ENCODE results near the gene BCL2L13. TPM values are rescaled to one million over a fixed set of nuclear protein-coding genes. Genes with fewer than 3 reads are reported as not detected.

Gene BCL2L13, protein sequence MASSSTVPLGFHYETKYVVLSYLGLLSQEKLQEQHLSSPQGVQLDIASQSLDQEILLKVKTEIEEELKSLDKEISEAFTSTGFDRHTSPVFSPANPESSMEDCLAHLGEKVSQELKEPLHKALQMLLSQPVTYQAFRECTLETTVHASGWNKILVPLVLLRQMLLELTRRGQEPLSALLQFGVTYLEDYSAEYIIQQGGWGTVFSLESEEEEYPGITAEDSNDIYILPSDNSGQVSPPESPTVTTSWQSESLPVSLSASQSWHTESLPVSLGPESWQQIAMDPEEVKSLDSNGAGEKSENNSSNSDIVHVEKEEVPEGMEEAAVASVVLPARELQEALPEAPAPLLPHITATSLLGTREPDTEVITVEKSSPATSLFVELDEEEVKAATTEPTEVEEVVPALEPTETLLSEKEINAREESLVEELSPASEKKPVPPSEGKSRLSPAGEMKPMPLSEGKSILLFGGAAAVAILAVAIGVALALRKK
- 10 to 100 TPM; 25.1 to 31.4 TPM for total RNA-seq

DNA sequence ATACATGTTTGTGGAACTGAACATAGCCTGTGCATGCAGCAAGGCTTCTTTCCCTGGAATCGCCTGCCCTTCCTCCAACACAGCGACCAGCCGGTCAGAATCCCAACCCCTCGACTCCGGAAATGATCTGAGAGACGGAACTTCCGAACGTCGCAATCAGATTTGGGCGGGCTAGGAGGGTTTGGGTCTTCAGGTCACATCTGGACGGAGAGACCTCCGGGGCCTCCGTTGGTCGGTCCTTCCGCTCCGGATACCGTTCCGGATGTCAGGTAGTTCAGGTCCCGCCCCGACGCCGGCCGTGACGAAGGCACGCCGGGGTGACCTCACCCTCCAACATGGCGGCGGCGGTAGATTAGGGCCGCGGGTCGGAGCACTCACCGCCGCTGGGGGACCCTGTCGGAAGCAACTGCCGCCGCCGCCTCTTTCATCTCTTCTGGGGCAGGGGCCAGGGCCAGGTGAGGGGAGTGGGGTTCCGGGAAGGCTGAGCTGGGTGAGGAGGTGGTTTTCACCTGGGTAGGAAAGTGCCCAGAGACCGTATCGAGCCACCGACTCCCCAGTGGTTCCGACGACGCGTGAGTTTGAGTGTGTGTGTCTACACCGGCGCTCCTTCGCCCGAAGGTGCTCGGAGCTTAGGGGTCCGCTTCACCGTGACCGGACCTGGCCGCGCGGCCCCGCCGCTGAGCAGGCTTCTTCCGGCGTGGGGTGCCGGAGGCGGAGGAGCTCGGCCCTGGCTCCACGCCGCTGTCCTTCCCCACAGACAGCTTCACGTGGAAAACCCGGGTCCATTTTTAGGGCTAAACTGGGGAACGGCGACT lies at the start of gene BCL2L13:
BCL2L13 (plus strand) TSS at position 326 of the 815 bp plus-strand sequence. CDS start 16,955 bp downstream, outside the sequence.
- peaks cover 17% of the 10 kb centered on the region for H3K36me3 Mint-ChIP-seq (ENCODE audit: low read depth)
- ATAC-seq (replicated peaks): peak; percentile 99
- H3K4me1 Mint-ChIP-seq: peaks cover 7% of the 10 kb centered on the region
- peak within 1 kb of the TSS; percentile 86 for H3K4me3 Mint-ChIP-seq
- H3K9me3 Mint-ChIP-seq: no peaks in the 10 kb centered on the region
- H3K27me3 Mint-ChIP-seq: no peaks in the 10 kb centered on the region
- H3K27ac Mint-ChIP-seq: peak within 1 kb of the TSS; percentile 89

DNA sequence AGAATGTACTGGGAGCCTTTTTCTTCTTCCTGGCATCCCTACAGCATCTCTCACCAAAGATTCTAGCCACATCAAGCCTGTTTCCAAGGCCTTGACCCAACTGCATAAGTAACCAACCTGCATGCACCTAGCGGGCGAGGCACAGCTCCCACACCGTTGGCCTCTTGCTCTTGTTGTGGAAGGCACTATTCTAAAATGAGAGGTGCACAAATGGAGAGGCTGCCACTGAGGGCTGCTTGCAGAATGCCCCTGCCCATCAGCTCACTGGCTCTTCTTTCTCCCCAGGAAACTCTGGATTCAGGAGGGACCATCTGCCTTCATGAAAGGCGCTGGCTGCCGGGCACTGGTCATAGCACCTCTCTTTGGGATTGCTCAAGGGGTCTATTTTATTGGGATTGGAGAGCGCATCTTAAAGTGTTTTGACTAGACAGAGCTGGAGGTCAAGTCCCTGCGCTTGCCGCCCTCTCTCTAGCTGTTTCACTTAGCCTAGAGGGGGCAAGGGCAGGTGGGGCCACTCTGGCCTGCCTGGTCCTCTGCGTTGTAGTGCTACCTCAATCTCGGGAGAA lies 48.7 kb upstream of the BCL2L13 start:
- H3K4me3 Mint-ChIP-seq: no peak overlapping the region
- no peaks in the 10 kb centered on the region for H3K4me1 Mint-ChIP-seq
- no peaks in the 10 kb centered on the region for H3K27me3 Mint-ChIP-seq
- H3K9me3 Mint-ChIP-seq: no peaks in the 10 kb centered on the region
- no peak overlapping the region for H3K27ac Mint-ChIP-seq
- H3K36me3 Mint-ChIP-seq (ENCODE audit: low read depth): peaks cover 51% of the 10 kb centered on the region
- ATAC-seq (replicated peaks): no peak

DNA sequence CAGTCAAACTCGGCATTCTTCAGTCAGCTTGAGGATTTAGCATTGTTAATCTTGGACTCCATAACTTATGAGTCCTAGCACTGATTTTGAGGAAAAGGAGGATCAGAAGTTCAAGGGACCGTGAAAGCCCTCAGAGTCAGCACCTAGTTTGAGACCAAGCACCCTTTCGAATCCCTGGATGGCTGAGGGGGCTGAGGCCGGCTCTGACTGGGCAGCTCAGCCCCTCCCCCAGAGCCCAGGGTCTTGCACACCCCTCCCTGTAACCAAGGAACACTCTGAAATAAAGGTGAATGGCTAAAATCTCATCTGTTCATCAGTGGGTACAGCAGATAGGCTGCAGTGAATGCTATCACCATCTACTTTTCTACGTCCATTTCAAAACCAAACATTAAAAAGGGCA lies 48.0 kb upstream of the BCL2L13 start:
- Mint-ChIP-seq H3K27ac (no peak overlapping the region), H3K9me3 (no peaks in the 10 kb centered on the region), H3K4me1 (no peaks in the 10 kb centered on the region), H3K4me3 (no peak overlapping the region), H3K27me3 (no peaks in the 10 kb centered on the region), H3K36me3 (ENCODE audit: low read depth) (peaks cover 58% of the 10 kb centered on the region)
- ATAC-seq (replicated peaks): no peak

DNA sequence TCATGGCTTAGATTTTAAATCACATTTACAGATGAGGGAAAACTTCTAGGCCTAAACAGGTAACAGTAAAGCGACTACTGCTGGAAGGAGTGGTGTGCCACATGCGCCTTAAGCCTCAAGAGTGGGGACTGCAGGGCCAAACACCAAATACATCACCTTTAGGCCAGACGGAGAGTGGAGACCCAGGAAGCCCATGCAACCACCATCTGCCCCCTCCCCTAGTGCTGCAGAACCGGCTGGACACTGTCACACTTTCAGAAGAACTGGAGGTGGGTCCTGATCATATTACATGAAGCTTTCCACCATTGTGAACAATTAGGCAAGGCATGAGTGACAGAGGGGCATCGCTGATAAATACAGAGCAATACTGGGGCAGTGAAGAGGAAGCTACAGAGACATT lies 46.4 kb upstream of the BCL2L13 start:
- H3K9me3 Mint-ChIP-seq: no peaks in the 10 kb centered on the region
- H3K4me1 Mint-ChIP-seq: no peaks in the 10 kb centered on the region
- H3K4me3 Mint-ChIP-seq: no peak overlapping the region
- H3K27ac Mint-ChIP-seq: no peak overlapping the region
- no peaks in the 10 kb centered on the region for H3K27me3 Mint-ChIP-seq
- H3K36me3 Mint-ChIP-seq (ENCODE audit: low read depth): peaks cover 74% of the 10 kb centered on the region
- ATAC-seq (replicated peaks): no peak

DNA sequence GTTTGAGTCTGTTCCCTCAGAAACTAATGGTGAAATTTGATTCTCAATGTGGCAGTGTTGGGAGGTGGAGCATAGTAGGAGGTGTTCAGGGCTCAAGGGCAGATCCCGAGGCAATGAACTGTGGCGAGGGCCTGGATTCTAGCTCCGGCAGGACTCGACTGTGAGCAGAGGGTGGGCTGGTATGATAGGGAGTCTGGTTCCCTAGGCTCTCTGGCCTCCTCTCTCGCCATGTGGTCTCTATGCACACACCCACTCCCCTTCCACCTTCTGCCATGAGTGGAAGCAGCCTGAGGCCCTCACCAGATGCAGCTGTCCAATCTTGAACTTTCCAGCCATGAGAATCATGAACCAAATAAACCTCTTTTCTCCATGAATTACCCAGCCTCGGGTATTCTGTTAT lies 42.3 kb upstream of the BCL2L13 start:
- no peak overlapping the region for H3K4me3 Mint-ChIP-seq
- no peak for ATAC-seq (replicated peaks)
- H3K27ac Mint-ChIP-seq: peak overlapping the region; percentile 5
- H3K9me3 Mint-ChIP-seq: no peaks in the 10 kb centered on the region
- H3K36me3 Mint-ChIP-seq (ENCODE audit: low read depth): peaks cover 100% of the 10 kb centered on the region
- no peaks in the 10 kb centered on the region for H3K27me3 Mint-ChIP-seq
- H3K4me1 Mint-ChIP-seq: no peaks in the 10 kb centered on the region

DNA sequence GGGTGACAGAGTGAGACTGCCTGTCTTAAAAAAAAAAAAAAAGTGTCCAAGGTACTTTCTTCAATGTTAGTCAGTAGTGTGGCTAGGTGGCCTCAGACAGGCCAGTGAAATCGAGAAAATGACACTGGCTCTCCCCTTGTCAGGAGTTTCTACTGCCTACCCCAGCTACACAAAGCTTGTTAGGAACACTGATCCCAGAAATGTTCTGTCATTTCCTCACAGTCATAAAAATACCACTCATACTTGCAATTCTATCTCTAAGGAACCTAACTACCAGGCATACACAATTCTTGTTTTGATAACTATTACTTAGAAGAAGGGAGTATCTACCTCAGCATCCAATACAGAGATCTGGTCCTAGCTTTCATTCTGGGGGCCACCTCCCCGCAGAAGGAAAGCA lies 41.3 kb upstream of the BCL2L13 start:
- H3K27ac Mint-ChIP-seq: no peak overlapping the region
- peaks cover 100% of the 10 kb centered on the region for H3K36me3 Mint-ChIP-seq (ENCODE audit: low read depth)
- H3K9me3 Mint-ChIP-seq: no peaks in the 10 kb centered on the region
- no peak overlapping the region for H3K4me3 Mint-ChIP-seq
- H3K27me3 Mint-ChIP-seq: no peaks in the 10 kb centered on the region
- ATAC-seq (replicated peaks): peak; percentile 67
- no peaks in the 10 kb centered on the region for H3K4me1 Mint-ChIP-seq

DNA sequence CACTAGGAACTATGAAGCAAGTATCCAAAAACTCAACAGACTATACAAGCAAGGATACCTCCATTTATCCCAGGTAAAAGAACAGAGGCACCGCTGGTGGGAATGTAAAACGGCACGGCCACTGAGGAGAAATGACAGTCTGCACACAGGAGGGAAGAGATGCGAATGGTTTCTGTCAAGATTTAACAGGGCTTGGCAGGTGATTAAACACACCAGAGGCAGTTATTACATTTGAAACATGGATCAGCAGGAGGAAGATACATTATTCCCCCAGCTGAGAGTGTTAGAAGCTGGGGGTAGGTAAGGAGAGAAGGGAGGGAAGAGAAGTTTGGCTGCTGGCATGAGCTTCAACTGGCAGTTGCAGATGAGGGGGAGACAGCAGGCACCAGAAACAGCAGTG lies 40.2 kb upstream of the BCL2L13 start:
- peaks cover 92% of the 10 kb centered on the region for H3K36me3 Mint-ChIP-seq (ENCODE audit: low read depth)
- no peaks in the 10 kb centered on the region for H3K9me3 Mint-ChIP-seq
- ATAC-seq (replicated peaks): no peak
- H3K27ac Mint-ChIP-seq: peak overlapping the region; percentile 39
- no peaks in the 10 kb centered on the region for H3K4me1 Mint-ChIP-seq
- no peaks in the 10 kb centered on the region for H3K27me3 Mint-ChIP-seq
- no peak overlapping the region for H3K4me3 Mint-ChIP-seq

DNA sequence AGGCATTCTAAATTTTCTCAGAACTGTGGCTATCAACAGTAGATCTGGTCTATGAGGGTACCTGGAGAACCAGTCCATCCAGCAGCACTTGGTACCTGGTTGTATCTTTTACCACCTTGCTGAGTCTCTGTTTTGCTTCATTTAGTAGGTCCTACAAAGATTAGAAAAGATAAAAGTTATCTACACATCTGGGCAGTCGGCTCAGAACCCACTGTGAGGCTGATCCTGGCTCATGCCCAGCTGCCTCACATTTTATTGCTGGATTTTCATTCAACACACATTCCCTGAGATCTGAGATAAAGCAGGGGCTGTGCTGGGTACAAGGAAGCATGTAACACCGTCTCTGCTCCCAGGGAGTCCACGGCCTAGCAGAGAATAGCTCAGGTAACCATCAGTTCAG lies 37.5 kb upstream of the BCL2L13 start:
- Mint-ChIP-seq H3K36me3 (ENCODE audit: low read depth) (peaks cover 79% of the 10 kb centered on the region), H3K4me3 (no peak overlapping the region), H3K4me1 (no peaks in the 10 kb centered on the region), H3K9me3 (no peaks in the 10 kb centered on the region), H3K27me3 (no peaks in the 10 kb centered on the region), H3K27ac (peak overlapping the region; percentile 10)
- no peak for ATAC-seq (replicated peaks)

DNA sequence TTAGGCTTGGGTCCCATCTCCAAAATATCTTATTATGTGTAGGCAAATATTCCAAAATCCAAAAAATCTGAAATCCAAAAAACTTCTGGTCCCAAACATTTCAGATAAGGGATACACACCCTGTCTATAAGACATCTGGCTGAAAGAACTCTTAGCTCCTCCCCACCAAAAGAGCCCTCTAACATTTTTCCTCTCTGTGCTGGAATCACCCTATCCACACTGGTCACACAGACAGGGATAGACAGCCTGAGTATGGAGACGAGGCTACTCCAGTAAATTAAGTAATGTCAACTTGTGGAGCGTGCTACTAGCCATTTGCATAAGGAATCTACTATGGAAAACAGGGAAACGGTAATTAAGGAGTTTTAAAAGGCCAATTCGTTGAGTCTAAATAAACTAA lies 34.9 kb upstream of the BCL2L13 start:
- no peak overlapping the region for H3K27ac Mint-ChIP-seq
- ATAC-seq (replicated peaks): no peak
- H3K4me1 Mint-ChIP-seq: no peaks in the 10 kb centered on the region
- no peak overlapping the region for H3K4me3 Mint-ChIP-seq
- no peaks in the 10 kb centered on the region for H3K27me3 Mint-ChIP-seq
- no peaks in the 10 kb centered on the region for H3K9me3 Mint-ChIP-seq
- peaks cover 52% of the 10 kb centered on the region for H3K36me3 Mint-ChIP-seq (ENCODE audit: low read depth)

DNA sequence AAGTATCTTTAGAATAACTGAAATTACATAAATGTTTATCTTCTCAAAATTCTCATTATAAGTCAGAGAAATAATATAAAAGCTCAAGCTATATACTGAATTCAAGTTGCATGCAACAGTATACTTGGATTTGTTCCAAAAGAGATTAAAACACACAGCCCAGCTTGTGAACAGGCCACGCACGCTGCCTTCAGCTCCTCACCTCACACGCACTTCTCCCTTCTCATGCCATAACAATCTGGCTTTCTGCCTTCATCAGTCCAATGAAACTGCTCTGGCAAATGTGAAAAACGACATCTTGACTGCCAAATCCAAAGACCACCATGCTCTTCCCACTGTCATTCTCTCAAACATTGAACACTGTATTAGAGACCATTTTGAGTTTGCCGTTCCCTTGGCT lies 32.1 kb upstream of the BCL2L13 start:
- no peak for ATAC-seq (replicated peaks)
- H3K9me3 Mint-ChIP-seq: no peaks in the 10 kb centered on the region
- no peak overlapping the region for H3K4me3 Mint-ChIP-seq
- H3K27me3 Mint-ChIP-seq: no peaks in the 10 kb centered on the region
- peaks cover 46% of the 10 kb centered on the region for H3K36me3 Mint-ChIP-seq (ENCODE audit: low read depth)
- H3K4me1 Mint-ChIP-seq: no peaks in the 10 kb centered on the region
- H3K27ac Mint-ChIP-seq: no peak overlapping the region

DNA sequence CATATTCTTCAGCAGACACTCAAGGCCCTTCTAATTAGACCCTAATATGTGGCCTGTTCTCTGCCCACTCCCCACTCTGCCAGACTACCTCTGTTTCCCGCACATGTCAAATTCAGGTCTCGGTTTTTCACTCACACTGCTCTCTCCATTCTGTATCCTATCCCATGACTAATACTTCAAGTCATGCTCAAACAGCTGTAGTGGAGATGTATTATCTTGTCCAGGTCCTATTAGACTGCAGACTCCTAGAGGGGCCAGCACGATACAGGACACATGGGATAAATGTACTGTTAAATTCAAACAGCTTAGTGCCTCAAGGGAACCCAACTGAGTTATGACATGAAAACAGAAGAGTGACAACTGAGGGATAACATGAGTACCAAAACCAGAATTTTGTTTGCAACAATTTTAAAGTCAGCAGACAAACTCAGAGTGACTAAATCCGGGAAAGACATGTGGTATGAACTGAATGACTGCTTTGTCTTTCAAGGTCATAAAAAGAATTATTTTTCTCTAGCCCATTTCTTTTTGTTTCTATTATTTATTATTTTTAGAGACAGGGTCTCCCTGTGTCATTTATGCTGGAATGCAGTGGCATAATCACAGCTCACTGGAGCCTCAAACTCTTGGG lies 30.6 kb upstream of the BCL2L13 start:
- peak; percentile 21 for ATAC-seq (replicated peaks)
- Mint-ChIP-seq H3K27ac (no peak overlapping the region), H3K4me3 (no peak overlapping the region), H3K9me3 (no peaks in the 10 kb centered on the region), H3K36me3 (ENCODE audit: low read depth) (peaks cover 51% of the 10 kb centered on the region), H3K27me3 (no peaks in the 10 kb centered on the region), H3K4me1 (no peaks in the 10 kb centered on the region)

DNA sequence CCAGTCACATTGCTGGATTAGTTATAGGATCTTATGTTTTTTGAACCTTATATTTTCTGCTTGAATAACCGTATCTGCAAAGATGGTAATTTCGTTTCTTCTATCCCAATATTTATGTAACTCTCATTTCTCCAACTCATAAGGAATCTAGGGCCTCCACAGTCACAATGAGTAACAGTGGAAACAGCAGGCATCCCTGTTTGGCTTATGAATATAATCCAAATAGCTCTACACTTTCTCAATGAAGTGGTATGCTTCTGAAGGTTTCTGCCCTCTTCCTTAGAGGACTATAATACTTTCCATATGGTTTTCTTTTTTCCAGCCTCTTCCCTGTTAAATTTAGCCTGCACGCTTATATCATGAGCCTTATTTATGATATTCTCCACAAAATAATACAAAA lies 26.5 kb upstream of the BCL2L13 start:
- ATAC-seq (replicated peaks): no peak
- Mint-ChIP-seq H3K4me3 (no peak overlapping the region), H3K4me1 (no peaks in the 10 kb centered on the region), H3K9me3 (no peaks in the 10 kb centered on the region), H3K36me3 (ENCODE audit: low read depth) (peaks cover 72% of the 10 kb centered on the region), H3K27ac (peak overlapping the region; percentile 29), H3K27me3 (no peaks in the 10 kb centered on the region)

DNA sequence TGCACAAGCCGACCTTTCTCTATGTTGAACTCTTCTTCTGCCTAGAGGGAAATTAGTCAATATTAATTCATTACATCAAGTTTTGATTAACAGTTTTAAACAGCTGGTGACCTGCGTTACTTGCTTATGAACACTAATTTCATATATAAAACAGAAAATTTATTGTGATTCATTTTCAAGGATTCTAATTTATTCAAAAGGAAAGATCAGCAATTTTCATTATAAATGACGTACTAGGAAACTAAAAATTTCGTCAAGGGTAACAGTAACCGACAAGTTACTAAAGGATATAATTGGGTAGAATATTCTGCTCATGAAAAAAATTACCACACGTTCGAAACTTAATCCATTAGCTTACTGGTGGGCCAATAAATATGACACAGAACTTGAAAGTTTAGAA lies 25.3 kb upstream of the BCL2L13 start:
- no peak for ATAC-seq (replicated peaks)
- Mint-ChIP-seq H3K4me3 (no peak overlapping the region), H3K4me1 (no peaks in the 10 kb centered on the region), H3K9me3 (no peaks in the 10 kb centered on the region), H3K36me3 (ENCODE audit: low read depth) (peaks cover 84% of the 10 kb centered on the region), H3K27ac (peak overlapping the region; percentile 8), H3K27me3 (no peaks in the 10 kb centered on the region)

DNA sequence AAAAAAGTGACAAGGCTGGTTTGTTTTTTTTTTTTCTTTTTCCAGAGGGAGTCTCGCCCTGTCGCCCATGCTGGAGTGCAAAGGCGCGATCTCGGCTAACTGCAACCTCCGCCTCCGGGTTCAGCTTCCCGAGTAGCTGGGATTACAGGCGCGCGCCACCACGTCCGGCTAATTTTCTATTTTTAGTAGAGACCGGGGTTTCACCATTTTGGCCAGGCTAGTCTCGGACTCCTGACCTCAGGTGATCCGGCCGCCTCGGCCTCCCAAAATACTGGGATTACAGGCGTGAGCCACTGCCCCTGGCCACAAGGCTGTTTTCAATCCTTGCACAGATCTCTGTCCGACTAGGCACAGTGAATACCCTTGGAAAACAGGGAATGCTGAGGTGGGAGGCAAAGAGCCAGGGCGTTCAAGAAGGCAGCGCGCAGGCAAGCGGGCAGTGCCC lies 10.6 kb upstream of the BCL2L13 start:
- Mint-ChIP-seq H3K27ac (peak overlapping the region; percentile 92), H3K36me3 (ENCODE audit: low read depth) (peaks cover 42% of the 10 kb centered on the region), H3K27me3 (no peaks in the 10 kb centered on the region), H3K9me3 (no peaks in the 10 kb centered on the region), H3K4me3 (peak overlapping the region; percentile 91), H3K4me1 (no peaks in the 10 kb centered on the region)
- no peak for ATAC-seq (replicated peaks)
